SK-N-MC (cell line): ENCODE results near the gene FUBP3.

ENCODE experiments used
- DNase-seq: peaks from one replicate; pipeline ENCODE4 v3.0.0-alpha.2; 2011; ENCODE audit warnings: low read depth, low spot score
- H3K27ac ChIP-seq: fragments of 200-600 bp; sonication (generic); 2 replicates; pipeline ENCODE4 v1.5.1; 2016; ENCODE audit warnings: mixed run types
- H3K36me3 ChIP-seq: fragments of 200-600 bp; sonication (generic); 2 replicates; pipeline ENCODE4 v1.6.1; 2017; ENCODE audit warnings: antibody characterized with exemption, low read length, mixed read lengths; ENCODE audit not compliant: insufficient read depth
- H3K4me3 ChIP-seq: fragments of 200-600 bp; sonication (generic); 2 replicates; pipeline ENCODE4 v1.5.1; 2016
- H3K9ac ChIP-seq: fragments of 200-600 bp; sonication (generic); 2 replicates; pipeline ENCODE4 v1.8.0; 2017; ENCODE audit warnings: mixed run types, mixed read lengths; ENCODE audit not compliant: insufficient read length
- H3K9me3 ChIP-seq: fragments of 200-600 bp; sonication (generic); 2 replicates; pipeline ENCODE4 v1.6.1; 2017; ENCODE audit warnings: low read depth, mild to moderate bottlenecking, antibody characterized with exemption, low read length, moderate library complexity, mixed read lengths
- EZH2 ChIP-seq: fragments of 200-600 bp; sonication (generic); IDR thresholded peaks from one replicate; pipeline ENCODE4 v1.6.1; 2017; ENCODE audit warnings: antibody characterized with exemption
- FOXP2 ChIP-seq: optimal IDR thresholded peaks from 2 replicates; pipeline ENCODE3; 2011; ENCODE audit warnings: mild to moderate bottlenecking, moderate library complexity; ENCODE audit not compliant: insufficient read depth; ENCODE audit errors: extremely low read length, control extremely low read depth
- POLR2AphosphoS5 ChIP-seq: IDR thresholded peaks from 2 replicates; pipeline ENCODE4 v1.6.1; 2012; ENCODE audit warnings: mild to moderate bottlenecking, low read depth, low read length, borderline replicate concordance

The FUBP3 gene

GRCh38 chr9:130632081-130632710 lies 52.8 kb downstream of the FUBP3 start:
- no peak overlapping the region for H3K27ac ChIP-seq
- DNase-seq: no peak
- TF ChIP-seq POLR2AphosphoS5: no peak

GRCh38 chr9:130632841-130633240 lies 53.5 kb downstream of the FUBP3 start:
- no peak for TF ChIP-seq EZH2
- no peak for TF ChIP-seq POLR2AphosphoS5
- no peak for TF ChIP-seq FOXP2
- Histone ChIP-seq H3K9ac (no peak overlapping the region), H3K9me3 (no peaks in the 10 kb centered on the region), H3K36me3 (peaks cover 43% of the 10 kb centered on the region; the same call in 1 of the 2 replicates), H3K27ac (no peak overlapping the region), H3K4me3 (no peak overlapping the region)
- DNase-seq: no peak

More at GRCh38 chr9:130632081-130632710, 52.8 kb downstream of the FUBP3 start:
- H3K4me3 ChIP-seq: no peak overlapping the region
- H3K9me3 ChIP-seq: no peaks in the 10 kb centered on the region
- H3K36me3 ChIP-seq: peaks cover 49% of the 10 kb centered on the region; the same call in 1 of the 2 replicates
- H3K9ac ChIP-seq: no peak overlapping the region

- TF ChIP-seq EZH2 (no peak), FOXP2 (no peak), POLR2AphosphoS5 (no peak)
- H3K36me3 ChIP-seq: peaks cover 45% of the 10 kb centered on the region; the same call in 1 of the 2 replicates
Measured at GRCh38 chr9:130633336-130634190, 54.2 kb downstream of the FUBP3 start.

GRCh38 chr9:130634191-130634768 lies 54.9 kb downstream of the FUBP3 start:
- DNase-seq: no peak
- Histone ChIP-seq H3K9me3 (no peaks in the 10 kb centered on the region), H3K36me3 (peaks cover 46% of the 10 kb centered on the region; the same call in 1 of the 2 replicates), H3K27ac (no peak overlapping the region), H3K4me3 (no peak overlapping the region), H3K9ac (no peak overlapping the region)
- TF ChIP-seq FOXP2 (no peak), POLR2AphosphoS5 (no peak), EZH2 (no peak)

More at GRCh38 chr9:130633336-130634190, 54.2 kb downstream of the FUBP3 start:
- Histone ChIP-seq H3K4me3 (no peak overlapping the region), H3K27ac (no peak overlapping the region), H3K9ac (no peak overlapping the region), H3K9me3 (no peaks in the 10 kb centered on the region)
- DNase-seq: no peak

- no peak for DNase-seq
- Histone ChIP-seq H3K36me3 (peaks cover 42% of the 10 kb centered on the region; the same call in 1 of the 2 replicates), H3K27ac (no peak overlapping the region), H3K9me3 (no peaks in the 10 kb centered on the region), H3K4me3 (no peak overlapping the region), H3K9ac (no peak overlapping the region)
- TF ChIP-seq FOXP2 (no peak), POLR2AphosphoS5 (no peak), EZH2 (no peak)
Measured at GRCh38 chr9:130634801-130635200, 55.4 kb downstream of the FUBP3 start.

- TF ChIP-seq POLR2AphosphoS5 (no peak), EZH2 (no peak), FOXP2 (no peak)
- Histone ChIP-seq H3K4me3 (no peak overlapping the region), H3K9ac (no peak overlapping the region), H3K36me3 (peaks cover 37% of the 10 kb centered on the region; the same call in 1 of the 2 replicates), H3K9me3 (no peaks in the 10 kb centered on the region), H3K27ac (no peak overlapping the region)
- no peak for DNase-seq
Measured at GRCh38 chr9:130635306-130635705, 55.9 kb downstream of the FUBP3 start.

- H3K9me3 ChIP-seq: no peaks in the 10 kb centered on the region
- peaks cover 30% of the 10 kb centered on the region; the same call in 1 of the 2 replicates for H3K36me3 ChIP-seq
- TF ChIP-seq EZH2: no peak
- no peak for TF ChIP-seq POLR2AphosphoS5
- no peak for TF ChIP-seq FOXP2
Measured at GRCh38 chr9:130635721-130636647, 56.6 kb downstream of the FUBP3 start.

More at GRCh38 chr9:130635721-130636647, 56.6 kb downstream of the FUBP3 start:
- no peak for DNase-seq
- no peak overlapping the region for H3K4me3 ChIP-seq
- no peak overlapping the region for H3K9ac ChIP-seq
- no peak overlapping the region for H3K27ac ChIP-seq
